Neural progenitor cell (in vitro differentiated cells): ENCODE measurements around the gene CELA1. TPM values are rescaled to one million over a fixed set of nuclear protein-coding genes. Genes with fewer than 3 reads are reported as not detected.

Experiments used
- DNase-seq: peaks from one replicate; pipeline ENCODE4 v3.0.0-alpha.2; 2016; ENCODE audit warnings: low spot score
- H2AFZ ChIP-seq: fragments of 200-600 bp; sonication (generic); replicated peaks from 2 replicates; pipeline ENCODE4 v1.6.1; 2016; ENCODE audit warnings: antibody characterized with exemption
- H3F3A ChIP-seq: fragments of 200-600 bp; sonication (generic); 2 replicates; pipeline ENCODE4 v1.6.1; 2016; ENCODE audit warnings: antibody characterized with exemption, low read depth
- H3K27ac ChIP-seq: fragments of 200-600 bp; sonication (generic); 2 replicates; pipeline ENCODE4 v1.5.1; 2016; ENCODE audit warnings: mild to moderate bottlenecking
- H3K27me3 ChIP-seq: fragments of 200-600 bp; sonication (generic); 2 replicates; pipeline ENCODE4 v1.6.1; 2016; ENCODE audit warnings: mild to moderate bottlenecking, moderate library complexity
- H3K36me3 ChIP-seq: fragments of 200-600 bp; sonication (generic); 2 replicates; pipeline ENCODE4 v1.5.1; 2016
- H3K4me1 ChIP-seq: fragments of 200-600 bp; sonication (generic); 2 replicates; pipeline ENCODE4 v1.6.1; 2016; ENCODE audit warnings: mixed run types
- H3K4me2 ChIP-seq: fragments of 200-600 bp; sonication (generic); 2 replicates; pipeline ENCODE4 v1.6.1; 2016
- H3K4me3 ChIP-seq: fragments of 200-600 bp; sonication (generic); 2 replicates; pipeline ENCODE4 v1.5.1; 2016
- H3K79me2 ChIP-seq: fragments of 200-600 bp; sonication (generic); 2 replicates; pipeline ENCODE4 v1.6.1; 2016; ENCODE audit warnings: low read depth
- H3K9ac ChIP-seq: fragments of 200-600 bp; sonication (generic); 2 replicates; pipeline ENCODE4 v1.6.1; 2016
- H3K9me3 ChIP-seq: fragments of 200-600 bp; sonication (generic); 2 replicates; pipeline ENCODE4 v1.5.1; 2016; ENCODE audit warnings: low read depth
- H4K20me1 ChIP-seq: fragments of 200-600 bp; sonication (generic); 2 replicates; pipeline ENCODE4 v1.6.1; 2016; ENCODE audit warnings: low read depth
- H3K27ac Mint-ChIP-seq: 3 replicates; pipeline ENCODE4 v1.8.0; 2021; ENCODE audit warnings: mixed read lengths
- H3K27me3 Mint-ChIP-seq: 2 replicates; pipeline ENCODE4 v1.8.0; 2022; ENCODE audit warnings: low read depth, mild to moderate bottlenecking, inconsistent platforms, moderate library complexity, mixed read lengths; ENCODE audit not compliant: insufficient read depth
- H3K36me3 Mint-ChIP-seq: 3 replicates; pipeline ENCODE4 v1.8.0; 2021; ENCODE audit warnings: mixed read lengths
- H3K4me1 Mint-ChIP-seq: 3 replicates; pipeline ENCODE4 v1.8.0; 2021; ENCODE audit warnings: mixed read lengths
- H3K4me3 Mint-ChIP-seq: 3 replicates; pipeline ENCODE4 v1.8.0; 2021; ENCODE audit warnings: mild to moderate bottlenecking, moderate library complexity, mixed read lengths
- H3K9me3 Mint-ChIP-seq: 3 replicates; pipeline ENCODE4 v1.8.0; 2020; ENCODE audit warnings: mixed read lengths
- CTCF ChIP-seq: fragments of 200-600 bp; sonication (generic); IDR thresholded peaks from 2 replicates; pipeline ENCODE4 v1.5.1; 2017; ENCODE audit warnings: antibody characterized with exemption, mild to moderate bottlenecking
- EZH2 ChIP-seq: fragments of 200-600 bp; sonication (generic); IDR thresholded peaks from 2 replicates; pipeline ENCODE4 v1.6.1; 2017; ENCODE audit warnings: antibody characterized with exemption, mild to moderate bottlenecking, moderate library complexity
- EZH2phosphoT487 ChIP-seq: fragments of 200-600 bp; sonication (generic); IDR thresholded peaks from 2 replicates; pipeline ENCODE4 v1.6.1; 2017; ENCODE audit warnings: antibody characterized with exemption
- total RNA-seq: library from RNA; depleted of rRNA; stranded (reverse); fragments of >200 nt; gene quantifications from 2 replicates; pipeline ENCODE4 v1.2.3, GENCODE V29; 2015; ENCODE audit warnings: low replicate concordance

The CELA1 gene
- total RNA-seq, 1 donor from 2014 or later, result not detected

GRCh38 chr12:51388069-51388799, 41.8 kb upstream of the CELA1 start:
- peaks cover 9% of the 10 kb centered on the region for H3K4me1 ChIP-seq
- peaks cover 16% of the 10 kb centered on the region for H3F3A ChIP-seq
- H2AFZ ChIP-seq, result no peak overlapping the region
- H3K9ac ChIP-seq, result no peak overlapping the region
- no peak overlapping the region for H3K27ac ChIP-seq
- H3K4me2 ChIP-seq, result no peak overlapping the region
- TF ChIP-seq EZH2phosphoT487 (no peak), EZH2 (no peak), CTCF (no peak)
- no peaks in the 10 kb centered on the region for H3K9me3 ChIP-seq
- no peaks in the 10 kb centered on the region for H3K9me3 Mint-ChIP-seq
- H3K36me3 ChIP-seq, result no peaks in the 10 kb centered on the region
- peaks cover 48% of the 10 kb centered on the region for H3K4me1 Mint-ChIP-seq
- peaks cover 5% of the 10 kb centered on the region for H4K20me1 ChIP-seq
- peak overlapping the region; percentile 33 for H3K27ac Mint-ChIP-seq
- H3K79me2 ChIP-seq, result no peaks in the 10 kb centered on the region
- no peak overlapping the region for H3K4me3 ChIP-seq
- peak overlapping the region; percentile 9 for H3K4me3 Mint-ChIP-seq
- H3K36me3 Mint-ChIP-seq, result no peaks in the 10 kb centered on the region
- DNase-seq, result no peak
- peaks cover 62% of the 10 kb centered on the region for H3K27me3 ChIP-seq
- peaks cover 47% of the 10 kb centered on the region for H3K27me3 Mint-ChIP-seq

GRCh38 chr12:51386351-51386750, 39.9 kb upstream of the CELA1 start:
- Histone ChIP-seq H3K4me3 (no peak overlapping the region), H2AFZ (no peak overlapping the region), H3K27me3 (peaks cover 43% of the 10 kb centered on the region), H3K79me2 (no peaks in the 10 kb centered on the region), H4K20me1 (no peaks in the 10 kb centered on the region), H3F3A (peaks cover 12% of the 10 kb centered on the region), H3K9ac (no peak overlapping the region), H3K36me3 (no peaks in the 10 kb centered on the region), H3K9me3 (no peaks in the 10 kb centered on the region), H3K4me1 (peaks cover 9% of the 10 kb centered on the region), H3K4me2 (no peak overlapping the region), H3K27ac (no peak overlapping the region)
- H3K9me3 Mint-ChIP-seq, result no peaks in the 10 kb centered on the region
- TF ChIP-seq CTCF, result no peak
- peaks cover 52% of the 10 kb centered on the region for H3K4me1 Mint-ChIP-seq
- H3K36me3 Mint-ChIP-seq, result no peaks in the 10 kb centered on the region
- H3K27me3 Mint-ChIP-seq, result peaks cover 32% of the 10 kb centered on the region
- H3K4me3 Mint-ChIP-seq, result no peak overlapping the region
- no peak overlapping the region for H3K27ac Mint-ChIP-seq
- no peak for DNase-seq

GRCh38 chr12:51383269-51383905, 36.9 kb upstream of the CELA1 start:
- H3K27ac Mint-ChIP-seq, result no peak overlapping the region
- H3K4me2 ChIP-seq, result peak overlapping the region; percentile 4

More at GRCh38 chr12:51383269-51383905, 36.9 kb upstream of the CELA1 start:
- TF ChIP-seq CTCF (no peak), EZH2 (no peak), EZH2phosphoT487 (no peak)
- no peaks in the 10 kb centered on the region for H3K79me2 ChIP-seq
- H3K9me3 Mint-ChIP-seq, result no peaks in the 10 kb centered on the region
- no peak overlapping the region for H3K4me3 ChIP-seq
- H3K4me3 Mint-ChIP-seq, result no peak overlapping the region
- H3K36me3 Mint-ChIP-seq, result no peaks in the 10 kb centered on the region
- H3K27me3 ChIP-seq, result peaks cover 14% of the 10 kb centered on the region
- H3K4me1 ChIP-seq, result peaks cover 9% of the 10 kb centered on the region
- no peak for DNase-seq
- H3K36me3 ChIP-seq, result no peaks in the 10 kb centered on the region
- no peak overlapping the region for H2AFZ ChIP-seq
- H3K9ac ChIP-seq, result no peak overlapping the region
- peaks cover 39% of the 10 kb centered on the region for H3K4me1 Mint-ChIP-seq
- no peaks in the 10 kb centered on the region for H3F3A ChIP-seq
- H3K9me3 ChIP-seq, result no peaks in the 10 kb centered on the region
- no peaks in the 10 kb centered on the region for H4K20me1 ChIP-seq
- no peak overlapping the region for H3K27ac ChIP-seq
- peaks cover 12% of the 10 kb centered on the region for H3K27me3 Mint-ChIP-seq
